CD4-positive, alpha-beta T cell treated with Interleukin-4 for 1 hour (primary cell): ENCODE data around the gene ADGRD2.

Experiments used
- DNase-seq, 2 donors: peaks; one replicate each; pipeline ENCODE4 v3.0.0-alpha.2; 2020 to 2022

Gene ADGRD2

GRCh38 chr9:124514125-124514524 lies 63.9 kb downstream of the ADGRD2 start:
- DNase-seq = no peak

GRCh38 chr9:124514874-124515273 lies 64.6 kb downstream of the ADGRD2 start:
- DNase-seq = no peak

GRCh38 chr9:124517600-124517999 lies 67.3 kb downstream of the ADGRD2 start:
- no peak for DNase-seq

GRCh38 chr9:124518116-124518515 lies 67.9 kb downstream of the ADGRD2 start:
- no peak for DNase-seq

GRCh38 chr9:124520206-124520596 lies 70.0 kb downstream of the ADGRD2 start:
- no peak for DNase-seq

- DNase-seq = no peak
Observed at GRCh38 chr9:124521142-124521541, 70.9 kb downstream of the ADGRD2 start.

GRCh38 chr9:124522121-124523098 lies 72.2 kb downstream of the ADGRD2 start:
- no peak for DNase-seq

GRCh38 chr9:124526174-124526573 lies 75.9 kb downstream of the ADGRD2 start:
- DNase-seq = no peak

- no peak for DNase-seq
Observed at GRCh38 chr9:124527781-124528180, 77.5 kb downstream of the ADGRD2 start.
